Measurements from ENCODE around the gene CNTNAP5.

The CNTNAP5 gene

GRCh38 chr2:124646166-124646815 lies 621.2 kb downstream of the CNTNAP5 start:
- Mint-ChIP-seq H3K9me3 (peaks cover 13% of the 10 kb centered on the region), H3K27me3 (ENCODE audit: low read depth) (no peaks in the 10 kb centered on the region), H3K4me3 (no peak overlapping the region), H3K27ac (no peak overlapping the region), H3K36me3 (ENCODE audit: low read depth) (no peaks in the 10 kb centered on the region), H3K4me1 (ENCODE audit: low read depth) (no peaks in the 10 kb centered on the region)

DNA sequence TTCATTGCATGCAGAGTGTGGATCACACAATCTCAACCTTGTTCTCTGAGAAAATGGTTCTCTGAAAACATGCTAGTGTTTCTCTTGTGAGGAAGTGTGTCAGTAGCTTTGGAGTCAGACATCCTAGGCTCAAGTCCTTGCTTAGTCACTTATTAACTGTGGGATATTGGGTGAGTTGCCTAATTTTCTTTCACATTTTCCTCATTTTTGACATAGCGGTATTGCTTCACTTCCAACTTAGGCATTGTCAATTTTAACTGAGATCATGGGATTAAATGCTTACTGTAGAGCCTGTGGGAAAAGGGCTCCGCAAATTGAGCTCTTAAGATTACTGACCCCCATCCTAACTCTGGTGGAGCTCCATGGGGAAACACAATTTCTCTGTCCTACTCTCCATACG lies 622.2 kb downstream of the CNTNAP5 start:
- Mint-ChIP-seq H3K27me3 (ENCODE audit: low read depth) (no peaks in the 10 kb centered on the region), H3K4me3 (no peak overlapping the region), H3K4me1 (ENCODE audit: low read depth) (no peaks in the 10 kb centered on the region), H3K36me3 (ENCODE audit: low read depth) (no peaks in the 10 kb centered on the region), H3K27ac (no peak overlapping the region), H3K9me3 (peaks cover 16% of the 10 kb centered on the region)

- Mint-ChIP-seq H3K4me1 (ENCODE audit: low read depth) (no peaks in the 10 kb centered on the region), H3K4me3 (no peak overlapping the region), H3K36me3 (ENCODE audit: low read depth) (no peaks in the 10 kb centered on the region), H3K9me3 (peaks cover 16% of the 10 kb centered on the region), H3K27ac (no peak overlapping the region), H3K27me3 (ENCODE audit: low read depth) (no peaks in the 10 kb centered on the region)
Observed at GRCh38 chr2:124647663-124648062, 622.6 kb downstream of the CNTNAP5 start.

DNA sequence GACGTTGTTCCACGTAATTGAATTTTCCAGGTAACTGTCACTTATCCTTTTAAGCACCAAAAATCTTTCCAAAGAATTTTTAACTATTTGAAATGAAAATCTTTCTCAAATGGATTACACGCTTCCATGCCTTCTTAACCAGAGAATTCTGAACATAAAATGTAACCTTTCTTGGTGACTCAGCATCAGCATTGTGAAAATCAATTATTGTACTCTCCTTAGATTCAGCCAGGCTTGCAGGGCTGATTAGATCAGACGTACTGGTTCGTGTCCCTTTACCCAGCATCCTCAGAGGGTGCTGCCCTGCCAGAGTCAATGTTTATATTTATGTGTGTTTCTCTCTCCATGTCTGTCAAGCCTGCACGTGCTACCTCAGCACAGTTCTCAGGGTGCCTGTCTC lies 623.9 kb downstream of the CNTNAP5 start:
- no peaks in the 10 kb centered on the region for H3K36me3 Mint-ChIP-seq (ENCODE audit: low read depth)

GRCh38 chr2:124652099-124652498 lies 627.0 kb downstream of the CNTNAP5 start:
- no peak overlapping the region for H3K27ac Mint-ChIP-seq
- no peaks in the 10 kb centered on the region for H3K4me1 Mint-ChIP-seq (ENCODE audit: low read depth)
- peaks cover 15% of the 10 kb centered on the region for H3K9me3 Mint-ChIP-seq
- no peaks in the 10 kb centered on the region for H3K36me3 Mint-ChIP-seq (ENCODE audit: low read depth)
- H3K4me3 Mint-ChIP-seq: no peak overlapping the region
- no peaks in the 10 kb centered on the region for H3K27me3 Mint-ChIP-seq (ENCODE audit: low read depth)

More for the DNA sequence above, 623.9 kb downstream of the CNTNAP5 start:
- Mint-ChIP-seq H3K9me3 (peaks cover 20% of the 10 kb centered on the region), H3K4me3 (no peak overlapping the region), H3K27me3 (ENCODE audit: low read depth) (no peaks in the 10 kb centered on the region), H3K4me1 (ENCODE audit: low read depth) (no peaks in the 10 kb centered on the region), H3K27ac (no peak overlapping the region)

GRCh38 chr2:124658373-124658772 lies 633.3 kb downstream of the CNTNAP5 start:
- Mint-ChIP-seq H3K9me3 (peaks cover 13% of the 10 kb centered on the region), H3K27me3 (ENCODE audit: low read depth) (no peaks in the 10 kb centered on the region), H3K27ac (no peak overlapping the region), H3K36me3 (ENCODE audit: low read depth) (no peaks in the 10 kb centered on the region), H3K4me1 (ENCODE audit: low read depth) (no peaks in the 10 kb centered on the region), H3K4me3 (no peak overlapping the region)

- H3K4me1 Mint-ChIP-seq (ENCODE audit: low read depth): no peaks in the 10 kb centered on the region
- no peak overlapping the region for H3K4me3 Mint-ChIP-seq
- peaks cover 11% of the 10 kb centered on the region for H3K9me3 Mint-ChIP-seq
- no peaks in the 10 kb centered on the region for H3K36me3 Mint-ChIP-seq (ENCODE audit: low read depth)
- no peaks in the 10 kb centered on the region for H3K27me3 Mint-ChIP-seq (ENCODE audit: low read depth)
- H3K27ac Mint-ChIP-seq: no peak overlapping the region
Observed at GRCh38 chr2:124661558-124661957, 636.5 kb downstream of the CNTNAP5 start.

DNA sequence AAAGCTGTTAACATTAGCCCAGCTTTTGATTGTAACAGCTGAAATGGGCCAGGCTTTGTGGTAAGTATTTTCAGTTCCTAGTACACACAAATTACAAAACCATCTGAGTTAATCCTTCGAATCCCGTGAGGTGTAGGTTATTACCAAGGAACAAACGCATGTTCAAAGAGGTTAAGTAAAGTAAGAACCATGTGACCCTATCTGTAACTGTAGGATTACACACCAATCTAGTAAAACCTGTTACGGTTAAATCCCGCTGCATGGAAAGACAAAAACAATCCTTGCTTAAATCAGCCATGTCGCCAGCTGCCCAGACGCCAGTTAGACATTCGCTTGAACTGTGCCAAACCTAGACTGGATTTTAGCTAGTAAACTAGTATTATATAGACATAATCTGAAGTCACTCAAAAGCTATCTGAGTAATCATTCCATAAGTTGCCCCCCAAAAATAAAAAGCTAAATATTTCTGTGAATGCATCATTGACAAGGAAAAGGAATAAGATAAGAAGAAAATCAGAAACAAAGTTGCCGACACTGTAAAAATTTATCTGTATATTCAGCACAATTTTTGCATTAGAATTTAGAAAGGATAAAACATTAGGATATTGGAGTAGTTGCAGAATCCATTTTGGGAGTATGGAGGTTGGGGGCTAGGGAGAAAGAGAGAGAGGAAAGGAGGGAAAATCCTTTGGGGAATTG lies 638.0 kb downstream of the CNTNAP5 start:
- H3K4me3 Mint-ChIP-seq: no peak overlapping the region
- no peaks in the 10 kb centered on the region for H3K4me1 Mint-ChIP-seq (ENCODE audit: low read depth)
- H3K27me3 Mint-ChIP-seq (ENCODE audit: low read depth): no peaks in the 10 kb centered on the region
- peaks cover 7% of the 10 kb centered on the region for H3K9me3 Mint-ChIP-seq
- H3K27ac Mint-ChIP-seq: no peak overlapping the region
- no peaks in the 10 kb centered on the region for H3K36me3 Mint-ChIP-seq (ENCODE audit: low read depth)

DNA sequence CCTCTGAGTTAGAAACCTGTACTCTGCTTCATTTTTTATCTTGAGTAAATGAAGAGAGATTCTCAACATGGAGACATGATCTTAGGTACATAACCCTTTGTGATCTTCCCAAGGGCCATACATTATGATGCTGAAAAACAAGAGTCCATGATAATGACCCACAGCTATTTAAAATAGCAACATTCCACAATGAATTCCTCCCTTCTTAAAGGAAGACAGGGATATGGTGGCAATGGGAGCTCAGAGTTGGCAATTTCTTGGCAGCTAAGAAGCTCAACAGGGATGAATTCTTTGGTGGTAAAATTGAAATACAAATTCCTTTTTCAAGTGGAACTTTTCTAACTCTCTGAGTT lies 638.5 kb downstream of the CNTNAP5 start:
- H3K27ac Mint-ChIP-seq: no peak overlapping the region
- H3K4me3 Mint-ChIP-seq: no peak overlapping the region
- peaks cover 7% of the 10 kb centered on the region for H3K9me3 Mint-ChIP-seq
- H3K36me3 Mint-ChIP-seq (ENCODE audit: low read depth): no peaks in the 10 kb centered on the region
- no peaks in the 10 kb centered on the region for H3K27me3 Mint-ChIP-seq (ENCODE audit: low read depth)
- no peaks in the 10 kb centered on the region for H3K4me1 Mint-ChIP-seq (ENCODE audit: low read depth)

DNA sequence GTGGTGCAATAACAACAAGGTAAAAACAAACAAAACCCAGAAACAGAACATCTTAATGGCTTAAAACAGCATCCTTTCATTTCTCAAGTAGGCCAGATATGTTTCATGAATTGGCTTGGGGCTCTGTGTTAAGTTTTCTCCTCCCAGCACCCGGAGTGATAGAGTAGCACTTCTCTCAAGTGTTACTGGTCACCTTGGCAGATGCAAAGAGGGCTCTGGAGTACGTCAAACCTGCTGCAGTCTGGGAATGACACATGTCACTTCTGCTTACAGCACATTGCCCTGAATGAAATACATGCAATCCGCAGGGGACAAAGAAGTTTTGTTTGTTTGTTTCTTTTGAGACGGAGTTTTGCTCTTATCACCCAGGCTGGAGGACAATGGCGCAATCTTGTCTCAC lies 639.3 kb downstream of the CNTNAP5 start:
- Mint-ChIP-seq H3K27me3 (ENCODE audit: low read depth) (no peaks in the 10 kb centered on the region), H3K27ac (no peak overlapping the region), H3K9me3 (peaks cover 7% of the 10 kb centered on the region), H3K4me3 (no peak overlapping the region), H3K4me1 (ENCODE audit: low read depth) (no peaks in the 10 kb centered on the region), H3K36me3 (ENCODE audit: low read depth) (no peaks in the 10 kb centered on the region)

DNA sequence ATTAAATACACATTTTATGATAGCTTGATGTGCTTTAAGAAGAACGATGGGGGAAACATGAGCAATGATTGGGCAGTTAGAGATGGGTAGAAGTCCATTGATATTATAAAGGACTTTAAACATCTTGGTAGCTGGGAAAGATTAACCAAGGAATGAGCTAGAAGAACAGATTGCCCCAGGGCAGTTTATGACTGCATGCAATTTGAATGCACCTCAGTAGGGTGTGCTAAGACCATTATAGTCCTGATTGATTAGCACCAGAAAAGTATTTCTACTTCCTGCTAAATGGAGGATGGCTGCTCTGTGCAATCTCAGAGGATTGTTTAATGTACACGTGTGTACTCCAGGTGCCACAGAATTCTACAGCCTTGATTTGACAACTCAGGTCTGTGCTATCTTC lies 641.9 kb downstream of the CNTNAP5 start:
- Mint-ChIP-seq H3K27ac (no peak overlapping the region), H3K36me3 (ENCODE audit: low read depth) (no peaks in the 10 kb centered on the region), H3K9me3 (peaks cover 14% of the 10 kb centered on the region), H3K4me1 (ENCODE audit: low read depth) (no peaks in the 10 kb centered on the region), H3K4me3 (no peak overlapping the region), H3K27me3 (ENCODE audit: low read depth) (no peaks in the 10 kb centered on the region)

GRCh38 chr2:124668161-124668560 lies 643.1 kb downstream of the CNTNAP5 start:
- H3K27ac Mint-ChIP-seq: no peak overlapping the region
- peaks cover 11% of the 10 kb centered on the region for H3K9me3 Mint-ChIP-seq
- H3K4me3 Mint-ChIP-seq: no peak overlapping the region
- H3K4me1 Mint-ChIP-seq (ENCODE audit: low read depth): no peaks in the 10 kb centered on the region
- no peaks in the 10 kb centered on the region for H3K36me3 Mint-ChIP-seq (ENCODE audit: low read depth)
- no peaks in the 10 kb centered on the region for H3K27me3 Mint-ChIP-seq (ENCODE audit: low read depth)

GRCh38 chr2:124670187-124670586 lies 645.1 kb downstream of the CNTNAP5 start:
- Mint-ChIP-seq H3K27ac (no peak overlapping the region), H3K36me3 (ENCODE audit: low read depth) (no peaks in the 10 kb centered on the region), H3K4me1 (ENCODE audit: low read depth) (no peaks in the 10 kb centered on the region), H3K4me3 (no peak overlapping the region), H3K27me3 (ENCODE audit: low read depth) (no peaks in the 10 kb centered on the region), H3K9me3 (peaks cover 12% of the 10 kb centered on the region)

GRCh38 chr2:124678043-124678442 lies 653.0 kb downstream of the CNTNAP5 start:
- H3K27ac Mint-ChIP-seq: no peak overlapping the region
- no peaks in the 10 kb centered on the region for H3K4me1 Mint-ChIP-seq (ENCODE audit: low read depth)
- peaks cover 20% of the 10 kb centered on the region for H3K9me3 Mint-ChIP-seq
- no peaks in the 10 kb centered on the region for H3K27me3 Mint-ChIP-seq (ENCODE audit: low read depth)
- H3K36me3 Mint-ChIP-seq (ENCODE audit: low read depth): no peaks in the 10 kb centered on the region
- H3K4me3 Mint-ChIP-seq: no peak overlapping the region

DNA sequence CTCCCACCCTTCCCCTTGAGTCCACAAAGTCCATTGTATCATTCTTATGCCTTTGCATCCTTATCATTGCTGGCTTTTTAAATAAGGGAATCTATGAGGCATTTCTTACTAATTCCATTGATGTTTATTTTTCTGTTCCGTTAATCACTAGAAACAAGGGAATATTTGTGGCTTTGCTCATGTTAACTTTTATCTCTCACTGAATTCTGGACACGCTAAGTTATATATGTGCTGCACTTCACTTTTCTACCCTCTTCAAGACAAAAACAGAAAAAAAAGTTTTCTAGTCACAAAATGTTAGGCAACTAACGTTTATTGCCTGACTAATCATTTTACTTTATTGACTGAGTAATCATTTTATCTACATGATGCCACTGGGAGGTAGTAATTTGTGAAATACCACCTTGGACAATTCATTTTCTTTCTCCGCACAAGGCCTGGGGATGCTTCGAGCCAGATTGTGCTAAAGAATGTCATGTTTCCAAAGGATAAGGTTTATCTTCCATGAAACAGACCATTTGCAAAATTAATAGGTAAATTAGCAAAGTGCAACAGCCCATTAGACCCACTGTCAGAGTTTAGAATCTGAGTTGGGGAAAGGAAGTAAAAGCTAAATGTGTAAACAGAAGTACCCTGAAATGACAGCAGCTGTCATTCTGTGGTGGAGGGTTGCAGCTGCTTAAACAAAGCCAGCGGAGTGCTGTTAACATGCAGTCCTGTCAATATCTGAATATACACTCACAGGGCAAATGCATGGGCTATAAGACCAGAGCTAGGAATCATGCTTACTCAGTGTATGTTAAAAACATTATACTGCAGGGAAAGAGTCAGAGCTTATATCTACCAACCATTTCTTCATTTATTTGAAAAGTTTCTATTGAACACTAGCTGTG lies 658.7 kb downstream of the CNTNAP5 start:
- no peak overlapping the region for H3K27ac Mint-ChIP-seq
- no peaks in the 10 kb centered on the region for H3K27me3 Mint-ChIP-seq (ENCODE audit: low read depth)
- H3K36me3 Mint-ChIP-seq (ENCODE audit: low read depth): no peaks in the 10 kb centered on the region
- peaks cover 23% of the 10 kb centered on the region for H3K9me3 Mint-ChIP-seq
- H3K4me3 Mint-ChIP-seq: no peak overlapping the region
- H3K4me1 Mint-ChIP-seq (ENCODE audit: low read depth): no peaks in the 10 kb centered on the region
